Measurements from ENCODE around the gene CHPF. TPM values are rescaled to one million over a fixed set of nuclear protein-coding genes. Genes with fewer than 3 reads are reported as not detected.

The CHPF gene
- total RNA-seq, 1 donor from 2014 or later, result 43.4 TPM

- no peaks in the 10 kb centered on the region for H3K36me3 Mint-ChIP-seq (ENCODE audit: low read depth)
- no peak overlapping the region for H3K4me3 Mint-ChIP-seq
- intact Hi-C loops (cut with micrococcal nuclease), result no loop called here
- H3K27ac Mint-ChIP-seq, result no peak overlapping the region
- H3K27me3 Mint-ChIP-seq (ENCODE audit: insufficient read depth), result peaks cover 63% of the 10 kb centered on the region
- no peak for DNase-seq (ENCODE audit: low spot score)
- no peaks in the 10 kb centered on the region for H3K4me1 Mint-ChIP-seq (ENCODE audit: low read depth)
- no peaks in the 10 kb centered on the region for H3K9me3 Mint-ChIP-seq
Measured at GRCh38 chr2:219517954-219518778, 25.4 kb downstream of the CHPF start.

DNA sequence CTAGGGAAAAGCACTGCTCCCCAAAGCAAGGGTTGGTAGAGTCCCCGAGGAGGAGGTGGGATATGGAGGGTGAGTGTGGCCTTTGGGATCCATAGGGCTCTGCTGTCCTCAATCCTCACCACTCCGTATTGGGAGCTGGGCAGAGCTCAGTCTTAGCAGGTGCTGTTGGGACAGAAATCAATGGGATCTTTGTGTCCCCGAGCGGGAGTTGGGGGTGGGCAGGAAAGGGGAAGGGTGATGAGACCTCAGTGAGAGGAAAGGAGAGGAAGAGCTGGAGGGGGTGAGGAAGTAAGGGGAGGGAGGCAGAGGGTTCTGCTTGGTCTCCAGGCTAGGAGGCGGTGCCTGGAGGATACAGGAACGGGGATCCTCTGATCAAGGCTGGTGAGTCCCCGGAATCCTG lies 26.7 kb downstream of the CHPF start:
- H3K27ac Mint-ChIP-seq, result no peak overlapping the region
- H3K4me1 Mint-ChIP-seq (ENCODE audit: low read depth), result no peaks in the 10 kb centered on the region
- intact Hi-C loops (cut with micrococcal nuclease), result no loop called here
- peaks cover 66% of the 10 kb centered on the region for H3K27me3 Mint-ChIP-seq (ENCODE audit: insufficient read depth)
- H3K36me3 Mint-ChIP-seq (ENCODE audit: low read depth), result no peaks in the 10 kb centered on the region
- no peaks in the 10 kb centered on the region for H3K9me3 Mint-ChIP-seq
- H3K4me3 Mint-ChIP-seq, result no peak overlapping the region
- no peak for DNase-seq (ENCODE audit: low spot score)

DNA sequence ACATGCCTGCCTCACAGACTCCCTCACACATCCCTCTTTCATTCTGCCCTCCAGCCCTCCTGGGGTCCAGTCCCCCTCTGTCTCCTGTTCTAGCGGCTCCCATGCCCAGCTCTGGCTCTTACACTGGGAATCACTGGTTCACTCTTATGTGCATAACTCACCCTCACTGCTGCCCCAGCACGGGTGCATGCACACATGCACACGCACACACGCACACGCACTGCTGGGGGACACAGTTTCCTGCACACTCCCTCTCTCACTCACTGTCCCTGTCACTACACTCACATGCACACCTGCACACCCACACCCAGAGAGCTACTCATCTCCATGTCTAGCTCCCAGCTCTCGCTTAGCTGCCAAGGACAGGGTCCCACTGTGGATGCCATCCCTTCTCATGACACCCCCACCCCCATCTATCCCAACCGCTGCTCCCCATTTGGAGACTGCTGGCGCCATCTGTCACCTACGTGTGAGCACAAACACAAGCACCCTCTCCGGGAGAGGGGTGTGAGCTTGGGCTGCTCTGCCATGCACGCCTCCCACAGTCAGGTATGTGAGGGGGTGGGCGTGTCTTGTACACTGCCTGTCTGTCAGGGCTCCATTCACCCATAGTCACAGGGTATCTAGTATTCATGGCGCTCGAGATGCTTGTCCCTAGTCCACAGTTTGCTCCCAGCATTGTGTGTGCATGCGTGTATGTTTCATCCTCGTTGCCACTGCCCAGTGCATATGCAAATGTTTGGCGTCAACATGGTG lies 27.6 kb downstream of the CHPF start:
- Mint-ChIP-seq H3K4me1 (ENCODE audit: low read depth) (no peaks in the 10 kb centered on the region), H3K4me3 (no peak overlapping the region), H3K36me3 (ENCODE audit: low read depth) (no peaks in the 10 kb centered on the region), H3K27ac (no peak overlapping the region), H3K27me3 (ENCODE audit: insufficient read depth) (peaks cover 64% of the 10 kb centered on the region), H3K9me3 (no peaks in the 10 kb centered on the region)
- intact Hi-C loops (cut with micrococcal nuclease), result no loop called here
- DNase-seq (ENCODE audit: low spot score), result no peak

DNA sequence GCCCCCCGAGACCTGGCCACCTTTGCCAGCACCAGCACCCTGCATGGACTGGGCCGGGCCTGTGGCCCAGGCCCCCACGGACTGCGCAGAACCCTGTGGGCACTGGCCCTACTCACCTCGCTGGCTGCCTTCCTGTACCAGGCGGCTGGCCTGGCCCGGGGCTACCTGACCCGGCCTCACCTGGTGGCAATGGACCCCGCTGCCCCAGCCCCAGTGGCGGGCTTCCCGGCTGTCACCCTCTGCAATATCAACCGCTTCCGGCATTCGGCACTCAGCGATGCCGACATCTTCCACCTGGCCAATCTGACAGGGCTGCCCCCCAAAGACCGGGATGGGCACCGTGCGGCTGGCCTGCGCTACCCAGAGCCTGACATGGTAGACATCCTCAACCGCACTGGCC lies 28.8 kb downstream of the CHPF start:
- H3K36me3 Mint-ChIP-seq (ENCODE audit: low read depth), result no peaks in the 10 kb centered on the region
- no peak overlapping the region for H3K27ac Mint-ChIP-seq
- peaks cover 5% of the 10 kb centered on the region for H3K4me1 Mint-ChIP-seq (ENCODE audit: low read depth)
- DNase-seq (ENCODE audit: low spot score), result no peak
- intact Hi-C loops (cut with micrococcal nuclease), result no loop called here
- no peak overlapping the region for H3K4me3 Mint-ChIP-seq
- H3K27me3 Mint-ChIP-seq (ENCODE audit: insufficient read depth), result peaks cover 66% of the 10 kb centered on the region
- no peaks in the 10 kb centered on the region for H3K9me3 Mint-ChIP-seq

DNA sequence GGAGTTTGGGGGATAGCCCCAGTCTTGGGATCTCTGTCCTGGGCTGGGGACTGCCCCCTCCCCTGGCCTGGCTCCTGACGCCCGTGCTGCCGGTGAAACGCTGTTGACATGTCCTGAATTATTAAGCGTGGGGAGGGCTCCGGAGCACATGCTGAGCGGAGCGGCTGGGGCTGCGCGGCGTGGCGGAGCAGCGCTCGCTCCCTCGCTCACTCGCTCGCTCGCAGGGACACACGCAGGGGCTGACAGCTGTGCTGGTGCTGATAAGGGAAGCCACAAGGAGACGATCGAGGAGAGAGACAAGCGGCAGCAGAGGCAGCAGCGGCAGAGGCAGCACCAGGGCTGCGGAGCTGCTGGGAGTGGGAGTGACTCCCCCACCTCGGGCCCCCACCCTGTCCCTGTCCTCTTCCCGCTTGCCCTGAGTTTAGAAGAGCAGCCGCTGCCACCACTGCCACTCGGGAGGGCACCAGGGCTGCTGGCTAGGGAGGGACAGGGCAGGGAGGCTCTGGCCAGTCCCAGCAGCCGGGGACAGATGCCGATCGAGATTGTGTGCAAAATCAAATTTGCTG lies 29.3 kb downstream of the CHPF start, which contains the start of gene ASIC4:
ASIC4 (plus strand) TSS at position 287 of the 566 bp plus-strand sequence; CDS start at position 530, 243 bp downstream.
- H3K27ac Mint-ChIP-seq, result no peak within 1 kb of the TSS
- DNase-seq (ENCODE audit: low spot score), result no peak
- H3K36me3 Mint-ChIP-seq (ENCODE audit: low read depth), result no peaks in the 10 kb centered on the region
- H3K4me1 Mint-ChIP-seq (ENCODE audit: low read depth), result peaks cover 10% of the 10 kb centered on the region
- intact Hi-C loops (cut with micrococcal nuclease), result no loop called here
- no peaks in the 10 kb centered on the region for H3K9me3 Mint-ChIP-seq
- peaks cover 67% of the 10 kb centered on the region for H3K27me3 Mint-ChIP-seq (ENCODE audit: insufficient read depth)
- H3K4me3 Mint-ChIP-seq, result no peak within 1 kb of the TSS

DNA sequence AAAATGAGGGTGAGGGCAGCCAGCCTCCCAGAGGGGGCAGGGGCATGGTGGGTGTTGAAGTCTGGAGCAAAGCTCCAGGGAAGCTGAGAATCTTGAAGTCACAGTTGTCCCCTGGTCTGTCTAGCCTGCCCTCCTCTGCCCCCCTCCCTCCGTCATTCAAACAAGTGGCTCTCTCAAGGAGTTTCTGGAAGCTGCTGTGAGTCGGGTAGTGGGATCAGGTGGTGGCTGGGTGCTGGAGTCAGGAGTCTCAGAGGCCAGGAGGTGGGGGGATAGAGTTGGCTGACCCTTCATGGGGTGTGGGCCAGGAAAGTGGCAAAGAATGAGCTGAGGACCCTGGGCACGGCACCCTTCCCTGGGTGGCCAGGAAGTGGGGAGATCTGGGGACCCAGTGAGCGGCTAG lies 29.8 kb downstream of the CHPF start:
- Mint-ChIP-seq H3K4me1 (ENCODE audit: low read depth) (peaks cover 10% of the 10 kb centered on the region), H3K27me3 (ENCODE audit: insufficient read depth) (peaks cover 66% of the 10 kb centered on the region), H3K36me3 (ENCODE audit: low read depth) (no peaks in the 10 kb centered on the region), H3K4me3 (no peak overlapping the region), H3K9me3 (no peaks in the 10 kb centered on the region), H3K27ac (no peak overlapping the region)
- intact Hi-C loops (cut with micrococcal nuclease), result no loop called here
- no peak for DNase-seq (ENCODE audit: low spot score)

DNA sequence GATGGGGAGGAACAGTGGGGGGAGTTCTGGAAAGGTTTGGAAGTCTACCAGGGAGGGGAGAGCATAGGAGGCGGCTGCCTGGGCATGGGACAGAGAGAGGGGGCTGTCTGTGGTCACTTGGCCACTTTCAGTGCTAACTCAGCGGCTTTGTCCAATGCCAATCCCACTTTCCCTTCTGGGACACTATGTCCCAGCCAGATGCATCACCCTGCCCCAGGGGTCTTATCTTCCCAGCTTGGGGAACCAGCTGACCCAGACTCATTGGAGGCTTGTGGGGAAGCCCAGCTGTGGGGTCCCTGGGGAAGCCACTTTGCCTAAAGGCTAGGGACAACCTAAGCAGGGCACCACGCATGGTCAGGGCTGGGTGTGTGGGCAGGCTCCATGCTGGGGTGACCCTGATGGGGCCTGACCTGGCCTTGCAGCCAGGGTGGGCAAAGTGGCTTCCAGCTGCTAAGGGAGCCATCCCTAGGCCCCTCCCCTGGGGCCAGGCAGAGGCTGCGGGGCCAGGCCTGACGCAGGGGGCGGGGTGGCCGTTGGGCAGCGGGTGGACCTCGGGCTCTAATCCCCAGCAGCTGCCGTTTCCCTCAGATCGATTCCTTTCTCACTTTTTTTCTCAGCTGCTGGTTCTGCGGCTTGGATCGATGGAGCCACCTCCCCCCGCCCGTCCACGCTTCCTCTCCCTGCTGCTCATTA lies 30.9 kb downstream of the CHPF start:
- H3K4me3 Mint-ChIP-seq, result no peak overlapping the region
- peaks cover 59% of the 10 kb centered on the region for H3K27me3 Mint-ChIP-seq (ENCODE audit: insufficient read depth)
- no peak for DNase-seq (ENCODE audit: low spot score)
- no peaks in the 10 kb centered on the region for H3K9me3 Mint-ChIP-seq
- H3K36me3 Mint-ChIP-seq (ENCODE audit: low read depth), result no peaks in the 10 kb centered on the region
- H3K27ac Mint-ChIP-seq, result no peak overlapping the region
- peaks cover 10% of the 10 kb centered on the region for H3K4me1 Mint-ChIP-seq (ENCODE audit: low read depth)
- intact Hi-C loops (cut with micrococcal nuclease), result no loop called here

DNA sequence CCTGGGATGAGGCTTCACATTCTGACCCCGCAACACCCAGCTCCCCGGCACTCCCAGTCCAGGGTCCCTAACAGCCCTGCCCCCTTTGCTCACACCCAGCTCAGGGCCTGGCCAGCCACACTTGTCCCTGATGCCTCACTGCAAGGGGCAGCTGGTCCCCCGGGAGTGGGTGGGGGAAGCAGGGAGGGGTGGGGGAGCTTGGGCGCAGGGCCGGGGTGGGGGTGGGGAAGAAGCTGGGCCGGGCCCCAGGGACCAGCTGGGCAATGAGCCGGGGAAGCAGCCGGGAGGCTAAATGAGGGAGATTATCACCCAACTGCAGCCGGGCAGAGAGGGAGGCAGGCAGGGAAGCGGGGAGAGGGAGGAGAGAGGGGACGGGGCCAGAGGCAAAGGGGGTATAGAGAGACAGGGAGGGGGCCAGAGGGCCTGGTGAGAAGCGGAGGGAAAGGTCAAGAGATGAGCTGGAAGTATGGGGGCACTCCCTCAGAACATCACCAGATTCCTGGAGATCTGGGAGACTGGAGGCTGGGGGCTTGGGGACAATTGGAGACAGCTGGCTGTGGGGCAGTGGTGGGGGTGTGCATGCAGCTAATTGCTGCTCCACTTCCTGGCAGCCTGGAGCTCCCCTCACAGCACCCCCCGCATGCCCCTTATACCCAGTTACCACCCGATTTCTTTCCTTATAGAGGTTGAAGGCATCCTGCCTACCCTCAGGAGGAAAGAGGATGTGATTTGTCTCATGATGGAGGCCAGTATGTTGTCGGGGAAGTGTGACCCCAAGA lies 31.9 kb downstream of the CHPF start:
- peaks cover 10% of the 10 kb centered on the region for H3K4me1 Mint-ChIP-seq (ENCODE audit: low read depth)
- no peak overlapping the region for H3K4me3 Mint-ChIP-seq
- H3K36me3 Mint-ChIP-seq (ENCODE audit: low read depth), result no peaks in the 10 kb centered on the region
- H3K27ac Mint-ChIP-seq, result no peak overlapping the region
- H3K27me3 Mint-ChIP-seq (ENCODE audit: insufficient read depth), result peaks cover 54% of the 10 kb centered on the region
- DNase-seq (ENCODE audit: low spot score), result no peak
- intact Hi-C loops (cut with micrococcal nuclease), result no loop called here
- no peaks in the 10 kb centered on the region for H3K9me3 Mint-ChIP-seq

DNA sequence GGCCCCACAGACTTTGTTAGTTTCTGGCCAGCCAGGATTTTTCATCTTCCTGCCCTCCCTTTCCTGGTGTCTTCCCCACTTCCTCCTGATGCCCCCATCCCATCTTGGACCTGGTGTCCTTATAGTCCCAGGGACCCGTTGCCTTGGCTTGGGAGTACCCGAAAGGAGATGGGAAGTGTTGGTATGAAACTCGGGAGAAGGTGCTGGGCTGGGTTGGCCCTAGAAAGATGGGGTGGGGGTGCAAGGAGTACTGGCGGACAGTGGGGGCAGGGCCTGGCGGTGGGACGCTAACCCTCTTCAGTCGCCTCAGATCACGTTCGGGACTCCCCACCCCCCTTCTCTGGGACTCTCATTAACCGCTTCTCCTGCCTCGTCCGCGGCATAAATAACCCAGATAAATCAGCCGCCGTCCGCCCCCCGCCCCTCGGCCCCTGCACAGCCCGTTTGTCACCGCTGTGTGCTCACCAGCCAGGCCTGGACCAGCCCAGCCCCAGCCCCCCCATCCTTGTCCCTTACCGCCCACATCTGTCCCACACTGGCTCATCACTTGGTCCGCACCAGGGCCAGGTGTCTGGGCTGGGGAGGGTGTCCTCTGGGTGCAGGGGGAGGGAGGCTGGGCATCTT lies 33.0 kb downstream of the CHPF start:
- no peak for DNase-seq (ENCODE audit: low spot score)
- Mint-ChIP-seq H3K27me3 (ENCODE audit: insufficient read depth) (peaks cover 44% of the 10 kb centered on the region), H3K27ac (no peak overlapping the region), H3K4me3 (no peak overlapping the region), H3K4me1 (ENCODE audit: low read depth) (peaks cover 10% of the 10 kb centered on the region), H3K36me3 (ENCODE audit: low read depth) (peaks cover 4% of the 10 kb centered on the region), H3K9me3 (no peaks in the 10 kb centered on the region)
- intact Hi-C loops (cut with micrococcal nuclease), result no loop called here

- Mint-ChIP-seq H3K36me3 (ENCODE audit: low read depth) (peaks cover 4% of the 10 kb centered on the region), H3K4me1 (ENCODE audit: low read depth) (peaks cover 10% of the 10 kb centered on the region), H3K9me3 (no peaks in the 10 kb centered on the region), H3K27ac (no peak overlapping the region), H3K4me3 (no peak overlapping the region), H3K27me3 (ENCODE audit: insufficient read depth) (peaks cover 43% of the 10 kb centered on the region)
- intact Hi-C loops (cut with micrococcal nuclease), result loop anchor here (1.0 kb wide), 2 partner anchors 12 to 20 kb away; partner anchors contain the start of gene GMPPA
- peak; percentile 12 for DNase-seq (ENCODE audit: low spot score)
Measured at GRCh38 chr2:219509780-219510511, 33.7 kb downstream of the CHPF start.

DNA sequence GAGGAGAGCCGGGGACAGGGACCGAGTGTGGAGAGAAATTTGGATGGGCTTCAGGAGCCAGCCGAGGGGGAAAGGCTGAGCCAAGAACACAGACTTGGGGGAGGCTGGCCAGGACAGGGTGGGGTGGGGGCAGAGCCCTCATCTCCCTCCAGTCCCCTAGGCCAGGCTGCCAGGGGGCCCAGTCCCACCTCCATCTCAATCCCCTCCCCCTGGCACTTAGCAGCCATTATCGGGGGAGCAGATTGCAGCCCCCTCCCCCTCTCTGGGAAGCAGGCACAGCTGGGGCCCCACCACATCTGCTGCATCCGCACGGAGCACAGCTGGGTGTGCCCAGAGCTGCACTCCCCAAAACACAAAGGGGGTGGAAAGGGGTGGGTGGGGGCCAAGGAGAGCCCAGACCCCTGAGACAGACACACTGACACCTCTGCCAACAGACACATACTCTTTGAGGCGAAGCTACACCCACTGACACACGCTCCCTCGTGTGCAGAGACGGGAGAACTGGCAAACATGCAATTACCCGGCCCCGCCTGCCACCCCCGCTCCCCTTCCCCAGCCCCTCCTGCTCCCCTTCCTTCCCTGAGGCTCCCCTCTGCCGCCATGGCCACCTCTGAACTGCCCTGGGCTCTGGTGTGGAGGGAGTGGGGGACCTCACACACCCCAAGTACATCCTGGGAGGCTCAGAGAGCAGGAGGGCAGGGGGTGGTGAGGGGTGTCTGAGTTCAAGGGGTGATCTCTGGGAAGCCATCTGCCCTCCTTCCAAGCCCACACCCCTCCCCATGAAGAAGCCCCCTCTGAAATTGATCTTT lies 34.4 kb downstream of the CHPF start:
- peaks cover 10% of the 10 kb centered on the region for H3K4me1 Mint-ChIP-seq (ENCODE audit: low read depth)
- intact Hi-C loops (cut with micrococcal nuclease), result loop anchor here (1.0 kb wide), 2 partner anchors 11 to 21 kb away; partner anchors contain the start of gene GMPPA
- H3K9me3 Mint-ChIP-seq, result no peaks in the 10 kb centered on the region
- DNase-seq (ENCODE audit: low spot score), result no peak
- peaks cover 7% of the 10 kb centered on the region for H3K36me3 Mint-ChIP-seq (ENCODE audit: low read depth)
- peaks cover 42% of the 10 kb centered on the region for H3K27me3 Mint-ChIP-seq (ENCODE audit: insufficient read depth)
- no peak overlapping the region for H3K27ac Mint-ChIP-seq
- H3K4me3 Mint-ChIP-seq, result no peak overlapping the region
